Fibroblast of upper back skin (primary cell): ENCODE results near the gene CDYL2.

Experiments used
- DNase-seq: peaks from one replicate; pipeline ENCODE4 v3.0.0-alpha.2; 2013

The CDYL2 gene

DNA sequence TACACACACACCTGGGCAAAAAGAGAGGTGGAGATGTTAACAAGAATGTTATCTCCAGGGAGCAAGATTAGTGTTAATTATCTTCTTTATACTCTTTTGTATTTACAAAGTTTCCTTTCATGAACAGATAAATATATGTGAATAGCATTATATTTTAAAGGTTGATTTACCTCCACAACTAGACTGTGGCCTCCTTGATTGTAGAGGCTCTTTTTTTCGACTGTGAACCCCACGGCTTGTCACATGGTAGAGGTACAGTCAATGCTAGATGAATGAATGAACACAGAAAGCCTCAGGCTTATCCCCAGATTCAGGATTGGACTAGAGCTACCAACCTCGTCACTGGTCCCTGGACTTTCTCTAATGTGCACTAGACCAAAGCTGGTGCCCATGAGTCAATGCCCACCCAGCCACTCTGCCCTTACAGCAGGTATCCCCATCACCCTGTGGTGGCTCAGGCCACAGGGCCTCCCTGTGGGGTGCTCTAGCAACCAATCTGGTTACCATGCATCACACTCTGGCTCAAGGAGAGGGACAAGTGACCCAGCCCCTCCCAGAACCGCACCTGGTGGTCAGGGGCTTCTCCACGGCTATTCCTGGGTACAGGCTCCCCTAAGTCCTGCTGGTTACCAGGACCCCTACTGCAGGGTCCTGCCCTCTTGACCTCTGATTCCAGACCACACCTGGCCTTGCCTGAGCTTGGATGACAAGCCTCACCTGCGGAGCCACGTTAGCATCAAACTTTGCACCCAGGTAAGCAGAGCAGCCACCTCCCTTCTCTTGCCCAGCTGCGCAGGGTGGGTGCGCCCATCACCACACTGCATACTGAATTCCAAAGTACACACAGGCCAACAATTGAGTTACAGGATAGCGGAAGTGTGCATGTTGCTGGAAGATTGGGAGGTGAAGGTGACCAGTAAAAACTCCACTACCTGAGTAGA lies 101.0 kb downstream of the CDYL2 start:
- DNase-seq: no peak

DNA sequence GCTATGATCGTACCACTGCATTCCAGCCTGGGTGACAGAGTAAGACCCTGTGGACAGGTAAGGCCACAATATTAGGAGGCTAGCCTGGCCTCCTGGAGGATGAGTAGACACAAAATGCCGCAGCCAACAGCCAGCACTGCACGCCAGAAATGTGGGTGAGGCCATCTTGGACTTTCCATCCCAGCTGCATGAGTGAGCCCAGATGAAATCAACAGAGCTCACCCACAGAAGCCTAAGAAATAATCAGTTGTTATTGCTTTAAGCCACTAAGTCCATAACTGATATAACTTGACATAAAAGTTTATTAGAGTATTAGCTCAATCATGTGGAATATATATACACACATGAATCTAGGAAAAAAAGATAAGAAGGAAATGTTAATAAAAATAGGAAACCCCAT lies 101.7 kb downstream of the CDYL2 start:
- DNase-seq: no peak

DNA sequence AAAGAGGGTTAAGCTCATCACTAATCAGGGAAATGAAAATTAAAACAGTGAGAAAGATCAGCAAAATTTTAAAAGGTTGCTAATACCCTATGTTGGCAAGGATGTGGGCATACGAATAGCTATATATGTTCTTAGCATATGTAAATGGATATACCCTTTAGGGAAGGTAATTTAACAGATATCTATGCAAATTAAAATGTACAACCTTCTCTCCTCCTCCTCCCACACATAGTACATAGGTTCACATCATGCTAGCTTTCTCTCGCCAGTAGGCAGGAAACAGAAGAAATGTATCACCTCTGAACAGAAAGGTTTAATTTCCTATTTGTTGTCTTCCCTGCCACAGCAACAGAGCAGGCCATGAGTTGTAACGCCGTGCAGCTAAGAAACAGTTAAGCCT lies 103.8 kb downstream of the CDYL2 start:
- DNase-seq: no peak

DNA sequence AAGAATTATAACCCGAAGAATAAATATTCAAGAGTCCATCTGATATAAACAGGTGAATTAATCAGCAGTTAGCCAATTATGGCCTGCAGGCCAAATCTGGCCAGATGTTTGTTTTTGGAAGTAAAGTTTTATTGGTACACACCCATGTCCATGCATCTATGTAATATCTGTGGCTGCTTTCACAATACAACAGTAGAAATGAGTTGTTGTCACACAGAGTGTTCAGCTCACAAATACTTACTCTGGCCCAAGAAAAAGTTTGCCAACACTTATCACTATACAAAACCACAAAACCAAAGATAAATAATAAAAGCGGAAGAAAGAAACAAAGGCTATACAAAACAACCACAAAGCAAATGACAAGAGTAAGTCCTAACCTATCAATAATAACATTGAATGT lies 109.4 kb downstream of the CDYL2 start:
- DNase-seq: no peak

DNA sequence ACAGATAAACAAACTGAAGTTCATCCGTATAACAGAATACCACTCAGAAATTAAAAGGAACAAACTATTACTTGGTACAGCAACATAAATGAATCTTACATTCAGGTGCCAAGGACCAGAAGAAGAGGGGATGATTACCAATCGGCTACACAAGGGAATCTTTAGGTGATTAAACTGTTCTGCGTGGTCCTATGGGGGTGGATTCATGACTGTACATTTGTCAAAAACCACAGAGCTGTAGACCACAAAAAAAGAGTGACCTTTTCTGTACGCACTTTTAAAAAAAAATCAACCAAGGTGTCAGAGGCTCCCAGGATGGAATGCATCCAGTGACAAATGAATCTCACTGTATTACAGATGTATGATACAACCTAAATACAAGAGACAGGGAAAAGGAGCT lies 110.8 kb downstream of the CDYL2 start:
- peak; percentile 14 for DNase-seq

DNA sequence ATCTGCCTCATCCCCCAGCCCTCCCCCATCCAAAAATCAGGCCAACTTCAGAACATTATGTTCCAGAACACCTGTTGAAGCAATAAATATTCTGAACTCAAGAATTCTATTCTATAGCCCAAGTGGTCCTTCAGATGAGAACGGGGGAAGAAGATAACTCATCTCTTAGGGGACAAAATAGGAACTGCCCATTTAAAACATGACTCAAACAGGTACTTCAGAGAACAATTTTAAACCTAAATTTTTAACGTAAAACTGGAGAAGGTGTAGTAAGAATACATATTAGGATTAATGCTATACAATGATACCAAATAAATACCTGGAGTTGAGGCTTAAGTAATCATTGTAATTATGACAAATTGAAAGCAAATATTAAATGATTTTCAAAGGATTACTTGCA lies 112.1 kb downstream of the CDYL2 start:
- no peak for DNase-seq

DNA sequence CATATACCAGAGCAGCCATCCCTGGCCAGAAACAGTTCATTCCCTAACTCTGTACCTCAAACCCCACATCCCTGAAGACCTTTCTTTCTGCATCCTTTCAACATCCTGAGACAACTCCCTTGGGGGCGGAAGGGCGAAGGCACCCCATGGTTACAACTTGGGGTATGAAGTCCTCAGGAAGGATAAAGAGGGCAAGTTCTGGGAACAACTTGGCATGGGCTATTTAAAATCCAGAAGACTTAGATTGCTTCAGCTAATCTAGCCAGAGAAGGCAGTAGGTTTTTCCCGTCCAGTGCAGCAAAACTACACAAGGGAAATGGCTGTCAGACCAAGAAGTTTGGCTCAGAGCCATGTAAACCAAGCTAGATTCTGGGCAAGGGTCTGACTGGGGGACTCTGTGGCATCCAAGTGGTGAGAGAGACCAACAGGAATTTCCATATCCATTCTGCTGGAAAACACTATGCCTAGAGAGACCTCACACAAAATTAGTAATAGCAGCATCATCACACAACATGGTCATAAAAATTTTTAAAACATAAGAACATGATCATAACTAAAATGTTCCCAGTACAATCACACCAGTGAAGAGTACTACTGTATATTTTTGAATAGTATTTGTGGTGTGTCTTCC lies 113.2 kb downstream of the CDYL2 start:
- DNase-seq: peak; percentile 52

DNA sequence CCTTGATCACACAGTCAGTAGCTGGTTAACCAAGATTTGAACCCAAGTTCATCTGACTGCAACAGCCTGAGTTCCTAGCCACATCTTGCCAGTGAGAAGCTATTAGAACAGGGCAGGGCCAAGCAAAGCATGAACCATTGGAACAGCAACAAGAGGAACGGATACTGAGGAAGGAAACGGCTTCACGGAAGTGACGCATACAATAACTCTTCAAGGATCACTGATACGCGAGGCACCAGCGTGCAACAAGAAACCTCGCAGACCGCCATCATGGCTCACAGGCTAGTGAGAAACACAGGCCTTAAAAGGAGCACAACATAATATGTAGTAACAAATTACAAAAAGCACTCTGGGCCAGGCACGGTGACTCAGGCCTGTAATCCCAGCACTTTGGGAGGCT lies 114.9 kb downstream of the CDYL2 start:
- DNase-seq: no peak

DNA sequence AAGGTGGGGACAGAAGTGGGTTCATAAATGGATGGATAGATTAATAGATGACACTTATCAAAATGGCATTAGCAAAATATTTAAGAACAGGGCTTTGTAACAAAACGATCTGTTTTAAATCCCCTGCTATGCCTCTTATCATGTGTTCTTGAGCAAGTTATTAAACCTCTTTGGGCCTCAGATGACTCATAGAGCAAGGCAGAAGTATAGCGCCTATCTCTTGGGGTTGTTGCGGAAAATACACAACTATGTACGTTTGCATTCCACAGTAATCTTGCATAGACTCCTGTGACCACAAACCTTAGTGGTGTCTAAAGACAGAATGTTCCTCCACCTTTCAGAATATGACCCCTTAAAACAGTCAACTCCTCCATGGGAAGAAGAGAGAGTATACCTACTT lies 116.8 kb downstream of the CDYL2 start:
- DNase-seq: peak; percentile 9

DNA sequence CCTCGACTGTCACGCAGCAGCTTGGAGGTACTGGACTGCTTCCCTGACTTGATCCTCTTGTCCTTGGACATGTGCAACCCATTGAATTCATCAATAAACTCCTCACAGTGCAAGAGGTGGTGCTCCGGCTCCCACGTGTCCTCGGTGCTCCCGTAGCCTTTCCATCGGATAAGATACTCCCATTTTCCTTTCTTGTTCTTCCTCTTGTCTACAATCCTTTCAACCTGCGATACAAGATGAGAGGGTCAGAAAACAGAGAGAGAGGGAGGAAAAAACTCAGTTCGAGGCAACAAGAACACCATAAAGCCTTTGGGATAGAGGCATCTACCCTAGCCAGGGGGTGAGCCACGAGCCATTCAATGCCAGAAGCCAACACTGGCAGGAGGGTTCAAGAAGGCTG lies 119.5 kb downstream of the CDYL2 start:
- DNase-seq: no peak

DNA sequence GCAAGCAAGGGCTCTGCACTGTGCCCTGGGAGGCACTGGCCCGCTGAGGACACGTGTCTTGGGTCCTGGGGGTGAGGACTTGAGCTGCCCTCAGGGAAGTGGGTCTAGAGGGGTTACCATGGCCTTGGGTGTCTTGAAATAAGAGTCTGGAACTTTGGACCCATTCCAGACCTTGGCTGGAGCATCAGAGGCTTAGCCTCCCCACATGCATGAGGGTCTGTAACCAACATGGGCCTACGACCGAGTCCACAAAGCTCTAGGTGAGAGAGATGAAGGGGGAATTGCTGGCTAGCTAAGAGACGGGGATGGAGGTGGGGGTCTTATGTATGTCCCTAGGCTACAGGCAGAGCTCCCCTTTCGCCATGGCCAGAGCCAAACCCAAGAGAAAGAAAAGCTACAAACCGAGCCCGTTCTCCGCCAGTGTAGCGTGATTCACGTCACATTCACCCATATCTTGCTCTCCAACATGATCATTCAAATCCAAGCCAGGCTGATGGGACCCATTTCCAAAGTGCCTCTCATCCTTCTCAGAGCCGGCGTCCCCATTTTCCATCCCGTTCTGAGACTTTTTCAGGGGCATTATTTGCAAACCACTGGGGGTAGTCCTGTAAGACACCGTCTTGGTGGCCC lies 120.1 kb downstream of the CDYL2 start:
- no peak for DNase-seq

DNA sequence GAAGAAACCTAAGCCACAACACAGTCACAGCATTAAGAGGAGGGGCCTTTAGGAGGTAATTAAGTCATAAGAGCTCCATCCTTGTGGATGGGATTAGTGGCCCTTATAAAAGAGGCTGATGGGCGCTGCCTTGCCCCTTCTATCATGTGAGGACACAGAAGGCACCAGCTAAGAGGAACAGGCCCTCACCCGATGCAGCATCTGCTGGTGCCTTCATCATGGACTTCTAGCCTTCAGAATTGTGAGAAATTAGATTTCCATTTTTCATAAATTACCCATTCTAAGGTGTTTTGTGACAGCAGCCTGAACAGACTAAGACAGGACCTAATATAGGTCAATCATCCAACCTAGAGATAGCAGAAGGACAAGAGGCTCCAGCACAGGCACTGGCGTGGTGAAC lies 120.8 kb downstream of the CDYL2 start:
- no peak for DNase-seq

DNA sequence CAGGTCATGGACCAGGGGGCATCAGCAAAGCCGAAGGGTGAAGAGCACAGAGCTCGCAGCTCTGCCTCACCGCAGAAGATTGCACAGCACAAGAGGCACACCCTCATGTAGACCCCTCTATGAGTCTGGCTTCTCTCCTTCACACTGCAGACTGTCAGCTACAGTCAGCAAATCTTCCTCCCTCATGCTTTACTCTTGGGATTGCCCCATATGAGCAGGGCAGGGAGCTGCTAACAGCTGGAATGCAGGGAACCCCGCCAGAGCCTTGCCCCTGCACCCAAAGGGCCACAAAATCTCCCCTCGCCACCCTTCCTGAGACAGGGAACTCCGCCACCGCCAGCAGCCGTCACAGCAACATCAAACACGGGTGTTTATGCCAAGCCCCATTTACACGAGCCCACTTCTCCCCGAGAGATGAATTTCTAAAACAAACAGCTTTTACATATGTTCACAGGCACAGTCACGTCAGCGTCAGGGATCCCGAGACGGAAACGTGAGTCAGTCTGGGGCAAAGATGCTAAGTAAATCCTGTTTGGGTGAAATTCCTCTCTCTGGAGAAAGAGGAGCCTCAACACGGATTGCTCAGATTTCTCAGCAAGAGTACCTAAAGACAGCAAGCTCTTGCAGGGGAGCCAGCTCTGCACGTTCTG lies 121.9 kb downstream of the CDYL2 start:
- DNase-seq: peak; percentile 73

DNA sequence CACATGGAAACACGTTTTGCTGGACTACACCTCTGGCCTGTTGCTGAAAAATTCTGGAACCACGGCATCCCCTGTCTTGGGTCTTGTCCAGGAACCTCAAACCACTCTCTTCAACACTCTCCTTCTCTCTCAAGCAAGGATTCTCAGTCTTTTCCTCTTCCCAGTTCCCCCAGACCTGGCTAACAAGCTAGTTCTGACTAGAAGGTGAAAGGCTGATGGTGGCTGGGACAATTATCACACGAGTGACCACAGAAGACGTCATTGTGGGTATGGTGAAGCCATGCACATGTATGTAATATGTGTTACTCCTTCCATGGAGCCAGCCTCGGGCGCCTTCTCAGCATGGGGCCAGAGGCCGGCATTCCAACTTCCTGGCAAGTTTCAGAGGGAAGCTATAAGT lies 123.0 kb downstream of the CDYL2 start:
- peak; percentile 13 for DNase-seq

DNA sequence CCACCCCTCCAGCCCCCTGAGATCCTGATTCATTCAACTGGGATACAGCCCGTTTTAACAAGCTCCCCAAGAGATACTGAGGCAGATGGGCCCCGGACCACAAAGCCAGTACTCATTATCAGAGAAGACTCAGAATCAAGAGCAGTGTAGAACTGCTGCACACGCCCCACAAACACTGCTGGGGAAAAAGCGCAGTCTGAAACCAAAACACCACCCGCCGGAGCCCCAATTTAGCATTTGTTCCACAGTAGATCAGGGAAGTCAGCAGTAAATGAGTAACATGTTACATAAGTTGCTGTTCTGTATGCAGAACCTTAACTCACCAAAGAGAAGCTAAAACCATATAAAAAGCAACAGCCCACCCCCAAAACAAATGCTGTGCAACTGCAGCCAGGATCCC lies 123.6 kb downstream of the CDYL2 start:
- DNase-seq: no peak

DNA sequence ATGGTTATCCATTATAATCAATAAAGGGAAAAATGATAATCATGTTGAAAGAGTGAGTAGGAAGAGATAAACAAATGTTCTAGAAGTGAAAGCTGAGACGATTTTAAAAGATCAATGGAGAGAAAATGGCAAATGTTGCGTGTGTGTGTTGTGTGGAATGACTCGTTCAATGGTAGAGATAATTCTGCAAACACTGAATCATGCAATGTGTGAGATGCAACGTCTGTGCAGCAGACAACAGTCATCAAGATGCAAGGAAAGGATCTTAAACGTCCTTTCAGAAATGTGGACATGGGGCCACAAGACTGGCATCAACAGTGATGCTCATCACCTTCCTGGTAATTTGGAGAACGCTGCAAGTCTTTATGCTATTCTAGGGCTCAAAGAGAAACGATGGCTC lies 124.4 kb downstream of the CDYL2 start:
- DNase-seq: no peak

DNA sequence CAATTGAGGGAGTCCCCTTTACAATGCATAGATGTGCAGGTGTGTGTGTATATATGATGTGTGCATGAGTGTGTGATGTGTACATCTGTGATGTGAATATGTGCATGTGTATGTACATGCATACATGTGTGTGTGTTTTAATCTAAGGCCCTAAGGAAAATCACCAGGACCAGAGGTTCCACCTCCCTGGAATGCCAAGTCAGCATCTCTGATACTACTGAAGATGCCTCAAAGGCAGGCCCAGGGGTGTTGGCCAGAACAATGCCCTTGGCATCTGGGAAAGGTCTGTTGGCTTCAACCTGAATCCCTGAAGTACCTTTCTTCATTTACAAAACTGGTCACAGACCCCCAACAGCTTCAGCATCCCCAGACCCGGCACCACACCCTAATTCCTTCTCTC lies 129.5 kb downstream of the CDYL2 start:
- DNase-seq: no peak

DNA sequence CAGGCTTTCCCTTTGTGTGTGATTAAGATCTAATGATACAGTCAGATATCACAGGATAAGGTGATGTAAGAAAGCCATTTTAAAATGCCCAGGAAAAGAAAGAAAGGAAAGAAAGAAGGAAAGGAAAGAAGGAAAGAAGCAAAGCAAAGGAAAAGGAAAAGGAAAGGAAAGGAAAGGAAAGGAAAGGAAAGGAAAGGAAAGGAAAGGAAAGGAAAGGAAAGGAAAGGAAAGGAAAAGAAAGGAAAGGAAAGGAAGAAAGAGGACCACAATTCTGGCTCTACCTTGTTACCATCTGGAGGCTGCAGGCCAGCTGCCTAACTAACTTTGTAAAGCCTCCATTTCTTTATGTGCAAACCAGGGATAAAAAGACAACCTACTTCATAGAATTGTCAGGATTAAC lies 132.0 kb downstream of the CDYL2 start:
- no peak for DNase-seq

DNA sequence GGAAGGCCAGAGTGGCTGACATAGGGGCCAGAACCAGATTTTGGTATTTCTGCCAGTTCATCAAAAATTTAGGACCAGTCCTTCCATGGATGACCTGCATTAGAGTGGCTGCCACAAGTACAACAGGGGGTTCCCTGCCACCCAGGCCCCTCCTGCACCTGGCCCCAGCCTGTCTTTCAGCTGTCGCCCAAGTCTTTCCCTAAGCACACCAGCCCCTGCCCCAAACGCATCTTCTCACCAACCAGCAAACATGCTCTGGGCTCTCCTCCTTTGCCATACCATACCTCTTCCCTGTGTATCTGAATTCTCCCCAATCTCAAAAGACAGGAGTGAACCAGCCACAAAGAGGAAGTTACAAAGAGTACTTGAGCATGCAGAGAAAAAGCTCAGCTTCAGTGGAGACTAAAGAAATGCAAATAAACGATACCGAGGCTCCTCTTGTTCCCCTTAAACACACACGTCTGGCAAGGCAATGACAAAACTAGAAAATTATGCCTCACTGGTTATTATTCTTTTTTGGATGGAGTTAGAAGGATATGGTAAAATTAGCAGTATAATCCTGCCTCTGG lies 133.0 kb downstream of the CDYL2 start:
- DNase-seq: no peak

DNA sequence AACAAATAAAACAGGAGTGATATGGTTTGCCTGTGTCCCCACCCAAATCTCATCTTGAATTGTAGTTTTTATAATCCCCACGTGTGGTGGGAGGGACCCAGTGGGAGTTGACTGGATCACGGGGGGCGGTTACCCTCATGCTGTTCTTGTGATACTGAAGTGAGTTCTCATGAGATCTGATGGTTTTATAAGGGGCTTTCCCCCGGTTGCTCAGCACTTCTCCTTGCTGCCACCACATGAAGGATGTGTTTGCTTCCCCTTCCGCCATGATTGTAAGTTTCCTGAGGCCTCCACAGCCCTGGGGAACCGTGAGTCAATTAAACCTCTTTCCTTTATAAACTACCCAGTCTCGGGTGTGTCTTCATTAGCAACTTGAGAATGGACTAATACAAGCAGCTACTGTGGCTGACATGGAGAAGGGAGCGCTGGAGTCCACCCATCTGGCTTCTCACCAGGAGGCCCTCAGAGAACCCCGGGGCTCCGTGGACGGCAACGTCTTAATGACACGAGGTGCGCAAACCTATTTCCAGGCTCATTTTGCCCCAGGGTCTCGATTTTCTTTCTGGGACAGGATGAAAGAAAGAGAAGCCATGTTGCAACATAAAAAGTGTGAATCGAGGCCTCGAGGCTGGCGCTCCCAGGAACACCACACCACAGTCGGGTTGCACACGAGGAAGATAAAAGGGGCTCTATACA lies 134.1 kb downstream of the CDYL2 start:
- no peak for DNase-seq

DNA sequence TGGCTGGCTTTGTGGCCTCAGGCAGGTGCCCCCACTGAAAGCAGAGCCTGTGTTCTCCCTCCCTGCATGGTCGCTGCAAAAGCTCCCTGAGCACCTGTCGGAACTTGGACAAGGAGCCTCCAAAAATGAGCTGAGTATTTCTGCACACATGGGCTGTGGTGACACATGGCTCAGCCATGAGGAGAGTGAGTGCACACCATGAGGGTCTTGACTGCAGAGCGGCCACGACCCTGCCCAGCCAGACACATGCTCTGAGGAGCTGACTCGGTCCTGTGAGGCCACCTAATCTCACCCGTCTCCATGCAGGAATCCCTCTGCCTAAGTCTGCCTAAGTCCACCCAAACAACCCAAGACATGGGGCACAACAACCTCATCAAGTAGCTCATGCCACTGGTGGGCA lies 134.7 kb downstream of the CDYL2 start:
- DNase-seq: no peak

DNA sequence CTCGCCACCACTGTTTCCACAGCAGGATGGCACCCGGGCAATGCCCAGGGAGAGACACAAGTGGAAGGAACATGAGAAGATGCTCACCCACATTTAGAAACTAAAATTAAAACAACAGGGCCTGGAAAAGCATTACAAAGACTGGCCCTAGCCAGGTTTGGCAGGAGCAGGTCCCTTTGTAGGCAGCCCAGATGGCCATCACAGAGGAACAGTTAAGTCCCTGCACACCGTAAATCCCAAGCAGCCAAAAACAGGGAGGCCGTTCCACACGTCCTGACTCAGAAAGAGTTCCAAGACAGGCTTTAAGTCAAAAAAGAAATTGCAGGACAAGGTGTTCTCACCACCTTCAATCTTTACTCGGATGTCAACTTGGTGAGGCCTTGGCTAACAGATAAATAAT lies 136.5 kb downstream of the CDYL2 start:
- no peak for DNase-seq

DNA sequence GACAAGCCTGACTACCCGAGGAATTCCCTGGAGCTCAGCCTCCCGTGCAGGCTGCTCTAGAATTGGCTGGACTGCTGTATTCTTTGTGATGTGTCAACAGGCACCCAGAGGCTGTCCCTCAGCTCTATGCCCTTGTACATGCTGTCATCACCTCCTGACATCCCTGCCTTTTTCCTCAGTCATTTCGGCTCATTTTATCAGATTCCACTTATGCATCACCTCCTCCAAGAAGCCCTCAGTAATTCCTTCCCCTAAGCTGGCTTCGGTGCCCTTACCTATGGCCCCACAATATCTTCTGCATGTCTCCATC lies 137.2 kb downstream of the CDYL2 start:
- DNase-seq: no peak
